Gastroesophageal sphincter (tissue), 4 donors: Measurements from ENCODE around the gene ICAM5. TPM values are rescaled to one million over a fixed set of nuclear protein-coding genes. Genes with fewer than 3 reads are reported as not detected.
A peak's percentile ranks its signal among the peaks of the same experiment; 100 is the strongest.

Source experiments
- ATAC-seq: fragments of 150-250 bp; one replicate; pipeline ENCODE4 v1.9.1; 2016; ENCODE audit warnings: mild to moderate bottlenecking, moderate library complexity
- H3K27ac ChIP-seq, 4 donors: fragments of 200-600 bp; sonication (generic) in 3 of 4; 1 replicate in 3 of 4; 2 replicates in 1 of 4; pipeline ENCODE4 v1.5.1; 2016 to 2019
- H3K27me3 ChIP-seq: fragments of 200-600 bp; sonication (generic); one replicate; pipeline ENCODE4 v1.5.1; 2019
- H3K36me3 ChIP-seq, 2 donors: fragments of 200-600 bp; sonication (generic); one replicate each; pipeline ENCODE4 v1.5.1; 2019; ENCODE audit warnings: control low read depth in 1 of 2
- H3K4me1 ChIP-seq, 3 donors: fragments of 200-600 bp; sonication (generic); 1 replicate in 2 of 3; 2 replicates in 1 of 3; pipeline ENCODE4 v1.5.1; 2016 to 2019; ENCODE audit warnings: control low read depth in 2 of 3
- H3K4me3 ChIP-seq, 2 donors: fragments of 200-600 bp; sonication (generic); one replicate each; pipeline ENCODE4 v1.5.1; 2019; ENCODE audit warnings: mild to moderate bottlenecking in 1 of 2, moderate library complexity in 1 of 2
- H3K9me3 ChIP-seq, 3 donors: fragments of 200-600 bp; sonication (generic); one replicate each; pipeline ENCODE4 v1.5.1; 2017 to 2019; ENCODE audit warnings: control low read depth in 2 of 3
- CTCF ChIP-seq, 4 experiments: fragments of 200-600 bp in 2 of 4; fragments of 450-650 bp in 2 of 4; sonication (generic) in 1 of 4; IDR thresholded peaks; one replicate each; pipeline ENCODE4 v1.5.1; 2017 to 2019; ENCODE audit warnings: antibody characterized with exemption in 4 of 4, mild to moderate bottlenecking in 2 of 4, moderate library complexity in 2 of 4
- EP300 ChIP-seq: sonication (generic); formaldehyde crosslinking; IDR thresholded peaks from one replicate; pipeline ENCODE4 v1.6.1; 2017; ENCODE audit warnings: antibody characterized with exemption, mild to moderate bottlenecking
- POLR2A ChIP-seq, 2 donors: fragments of 450-650 bp; IDR thresholded peaks; one replicate each; pipeline ENCODE4 v1.6.1; 2017; ENCODE audit warnings: antibody characterized with exemption in 2 of 2, mild to moderate bottlenecking in 2 of 2, moderate library complexity in 1 of 2
- POLR2AphosphoS5 ChIP-seq: sonication (generic); formaldehyde crosslinking; IDR thresholded peaks from one replicate; pipeline ENCODE4 v1.6.1; 2017; ENCODE audit warnings: antibody characterized with exemption
- WGBS, 2 donors: methylation state at CpG; one replicate each; pipeline ENCODE4 v1.1.5; 2018; ENCODE audit warnings: low coverage in 1 of 2; 5-methylcytosine and 5-hydroxymethylcytosine counted together
- total RNA-seq, 4 donors: library from RNA; depleted of rRNA; stranded (reverse); fragments of >200 nt; gene quantifications; one replicate each; pipeline ENCODE4 v1.1.0, GENCODE V29; 2016

Gene ICAM5
- total RNA-seq, 4 donors from 2014 or later = 0.12 to 0.54 (median 0.47) TPM; not detected in 1

- WGBS, 2 donors = 0% methylated on average over 1 to 3 of the region's 77 CpGs
- TF ChIP-seq POLR2A (IDR thresholded peaks at IDR 0.05) (peak; percentile 58 to 73), EP300 (no peak), CTCF (IDR thresholded peaks at IDR 0.05) (peak in 3 of 4 experiments; percentile 3 to 32 (median 24)), POLR2AphosphoS5 (peak; percentile 83)
- Histone ChIP-seq H3K27me3 (no peaks in the 10 kb centered on the region), H3K4me3 (peak within 1 kb of the TSS; percentile 64 to 80), H3K9me3 (no peaks in the 10 kb centered on the region), H3K4me1 (peaks cover 0 to 38% (median 6%) of the 10 kb centered on the region in 3 donors), H3K27ac (peak within 1 kb of the TSS; percentile 56 to 86 (median 84)), H3K36me3 (peaks cover 0 to 37% of the 10 kb centered on the region in 2 donors)
- ATAC-seq = peak; percentile 99
Measured at GRCh38 chr19:10251792-10252694, 37.7 kb upstream of the ICAM5 start, which contains the start of gene MRPL4. Gene MRPL4 (plus strand): TSS chr19:10252214. CDS start chr19:10252254, 40 bp downstream.

DNA sequence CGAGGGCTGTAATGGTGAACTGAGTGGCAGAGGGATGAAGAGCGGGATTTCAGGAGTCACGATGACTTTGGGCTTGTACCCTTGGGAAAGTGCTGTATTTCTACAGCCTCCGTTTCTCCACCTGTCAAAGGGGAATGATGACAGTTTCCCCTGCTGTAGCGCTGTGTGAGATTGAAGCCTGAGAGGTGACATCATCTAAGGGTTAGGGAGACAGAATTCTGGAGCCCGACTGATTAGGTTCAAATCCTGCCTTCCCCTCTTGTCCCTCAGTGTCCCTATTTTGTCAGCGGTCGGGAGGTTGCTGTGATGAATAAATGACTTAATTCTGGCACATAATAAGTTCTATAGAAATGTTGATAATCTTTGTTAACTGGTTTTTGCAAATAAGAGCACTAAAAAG, 37.0 kb upstream of the ICAM5 start:
- WGBS, 2 donors = 28 to 42% methylated on average over 4 to 5 of the region's 8 CpGs
- no peak for ATAC-seq
- H3K27ac ChIP-seq = peak overlapping the region in 3 of 4 donors; percentile 83 to 86 (median 85)
- peaks cover 0 to 43% of the 10 kb centered on the region in 2 donors for H3K36me3 ChIP-seq
- H3K9me3 ChIP-seq = no peaks in the 10 kb centered on the region
- H3K4me3 ChIP-seq = peak overlapping the region; percentile 64 to 80
- H3K4me1 ChIP-seq = peaks cover 0 to 38% (median 6%) of the 10 kb centered on the region in 3 donors
- TF ChIP-seq POLR2A (IDR thresholded peaks at IDR 0.05) = no peak
- TF ChIP-seq EP300 = no peak
- TF ChIP-seq CTCF (IDR thresholded peaks at IDR 0.05) = no peak
- no peak for TF ChIP-seq POLR2AphosphoS5
- no peaks in the 10 kb centered on the region for H3K27me3 ChIP-seq

- H3K4me1 ChIP-seq = peaks cover 0 to 41% (median 8%) of the 10 kb centered on the region in 3 donors
- no peak for TF ChIP-seq EP300
- no peak for TF ChIP-seq POLR2AphosphoS5
- no peak for TF ChIP-seq POLR2A (IDR thresholded peaks at IDR 0.05)
- ATAC-seq = no peak
- H3K4me3 ChIP-seq = no peak overlapping the region
- no peaks in the 10 kb centered on the region for H3K9me3 ChIP-seq
- 79% methylated on average over 2 of the region's 3 CpGs; no CpG with 5 or more reads in 1 of the 2 donors for WGBS, 2 donors
- H3K27ac ChIP-seq = no peak overlapping the region
- no peaks in the 10 kb centered on the region for H3K27me3 ChIP-seq
- H3K36me3 ChIP-seq = peaks cover 0 to 56% of the 10 kb centered on the region in 2 donors
Measured at GRCh38 chr19:10254244-10254643, 35.5 kb upstream of the ICAM5 start.

DNA sequence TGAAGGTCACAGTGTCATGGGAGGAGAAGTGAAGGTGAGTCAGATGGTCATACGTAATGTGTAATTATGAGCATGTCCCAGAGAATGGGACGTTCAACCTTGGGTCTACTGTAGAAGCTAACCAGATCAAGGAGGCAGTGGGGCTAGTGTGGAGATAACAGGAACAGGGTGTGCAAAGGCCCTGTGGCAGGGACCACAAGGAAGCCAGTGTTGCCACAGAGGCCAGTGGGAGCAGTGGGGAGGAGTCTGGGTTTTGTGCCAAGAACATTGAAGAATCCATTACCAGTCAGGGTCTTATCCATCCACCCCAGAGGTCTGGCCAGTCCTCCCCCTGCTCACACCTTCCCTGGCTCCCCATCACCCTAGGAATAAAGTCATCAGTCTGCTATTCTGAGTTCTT, 34.4 kb upstream of the ICAM5 start:
- no peak for ATAC-seq
- H3K4me1 ChIP-seq = peaks cover 0 to 35% (median 9%) of the 10 kb centered on the region in 3 donors
- WGBS, 2 donors = 85% methylated on average over 2 of the region's 2 CpGs; no CpG with 5 or more reads in 1 of the 2 donors
- TF ChIP-seq POLR2A (IDR thresholded peaks at IDR 0.05) = no peak
- no peak for TF ChIP-seq POLR2AphosphoS5
- no peak for TF ChIP-seq EP300
- TF ChIP-seq CTCF (IDR thresholded peaks at IDR 0.05) = no peak
- no peaks in the 10 kb centered on the region for H3K27me3 ChIP-seq
- H3K27ac ChIP-seq = no peak overlapping the region
- H3K9me3 ChIP-seq = no peaks in the 10 kb centered on the region
- peaks cover 0 to 67% of the 10 kb centered on the region in 2 donors for H3K36me3 ChIP-seq
- H3K4me3 ChIP-seq = no peak overlapping the region

DNA sequence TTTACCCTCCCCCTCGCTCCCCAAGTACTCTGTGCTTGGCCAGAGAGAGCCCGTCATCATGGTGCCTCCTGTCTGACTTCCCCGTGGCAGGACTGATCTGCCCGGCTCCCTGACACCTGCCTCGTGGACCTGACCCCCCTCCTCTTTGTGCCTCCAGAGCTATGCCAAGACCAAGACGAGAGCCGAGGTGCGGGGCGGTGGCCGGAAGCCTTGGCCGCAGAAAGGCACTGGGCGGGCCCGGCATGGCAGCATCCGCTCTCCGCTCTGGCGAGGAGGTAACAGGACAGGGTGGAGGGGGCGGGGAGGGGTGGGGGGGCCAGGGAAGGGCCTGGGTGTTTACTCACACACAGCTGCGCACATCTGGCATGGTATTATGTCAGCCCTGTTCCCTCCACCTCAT, 33.2 kb upstream of the ICAM5 start:
- no peaks in the 10 kb centered on the region for H3K9me3 ChIP-seq
- no peak overlapping the region for H3K27ac ChIP-seq
- TF ChIP-seq POLR2AphosphoS5 = no peak
- no peak for TF ChIP-seq EP300
- TF ChIP-seq POLR2A (IDR thresholded peaks at IDR 0.05) = no peak
- no peak for TF ChIP-seq CTCF (IDR thresholded peaks at IDR 0.05)
- ATAC-seq = no peak
- WGBS, 2 donors = 56% methylated on average over 2 of the region's 18 CpGs; no CpG with 5 or more reads in 1 of the 2 donors
- H3K4me3 ChIP-seq = no peak overlapping the region
- H3K4me1 ChIP-seq = peaks cover 0 to 24% (median 9%) of the 10 kb centered on the region in 3 donors
- H3K36me3 ChIP-seq = peaks cover 0 to 67% of the 10 kb centered on the region in 2 donors
- H3K27me3 ChIP-seq = no peaks in the 10 kb centered on the region
